Activated T-cell treated with anti-CD3 and anti-CD28 coated beads for 24 hours (primary cell): ENCODE results near the gene CMTM5.

Experiments
- DNase-seq: peaks from one replicate; pipeline ENCODE4 v3.0.0-alpha.2; 2020; ENCODE audit warnings: low read depth

The CMTM5 gene

GRCh38 chr14:23376482-23377197 is at the start of gene CMTM5:
TSS of gene CMTM5 (plus strand) at chr14:23377046. CDS start at chr14:23377252, 206 bp downstream.
- DNase-seq = no peak

DNA sequence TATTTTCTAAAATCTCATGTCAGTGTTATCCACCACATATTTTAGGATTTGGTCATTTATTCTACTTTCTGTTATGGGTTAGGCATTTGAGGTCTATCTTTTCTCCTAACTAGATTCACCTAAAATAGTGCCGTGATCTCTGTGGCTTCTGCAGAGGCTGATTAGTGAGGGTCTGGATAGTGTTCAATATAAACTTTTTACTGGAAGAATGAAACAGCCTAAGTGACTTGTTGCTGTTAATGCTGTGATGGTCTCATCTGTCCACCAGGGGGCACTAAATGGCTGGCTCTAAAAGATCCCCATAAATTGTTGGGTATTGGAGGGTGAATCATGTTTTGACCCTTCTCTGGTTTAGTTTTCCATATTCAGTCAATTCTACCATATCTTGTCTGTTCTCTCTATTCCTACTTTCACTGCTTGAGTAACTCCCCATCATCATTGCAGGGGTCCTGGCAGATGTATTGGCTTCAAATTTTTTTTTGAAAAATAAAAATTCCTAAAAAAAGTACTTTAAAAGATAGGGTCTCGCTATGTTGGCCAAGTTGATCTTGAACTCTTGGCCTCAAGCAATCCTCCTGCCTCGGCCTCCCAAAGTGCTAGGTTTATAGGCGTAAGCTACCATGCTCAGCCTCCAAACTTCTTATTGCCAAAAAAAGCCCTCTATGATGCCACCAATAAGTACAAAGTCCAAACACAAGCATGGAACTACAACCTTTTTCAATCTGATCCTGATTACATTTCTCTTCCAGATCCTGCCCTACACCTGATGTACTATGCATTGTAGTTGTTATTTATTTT is 48.7 kb upstream of the CMTM5 start:
- DNase-seq = peak; percentile 67

DNA sequence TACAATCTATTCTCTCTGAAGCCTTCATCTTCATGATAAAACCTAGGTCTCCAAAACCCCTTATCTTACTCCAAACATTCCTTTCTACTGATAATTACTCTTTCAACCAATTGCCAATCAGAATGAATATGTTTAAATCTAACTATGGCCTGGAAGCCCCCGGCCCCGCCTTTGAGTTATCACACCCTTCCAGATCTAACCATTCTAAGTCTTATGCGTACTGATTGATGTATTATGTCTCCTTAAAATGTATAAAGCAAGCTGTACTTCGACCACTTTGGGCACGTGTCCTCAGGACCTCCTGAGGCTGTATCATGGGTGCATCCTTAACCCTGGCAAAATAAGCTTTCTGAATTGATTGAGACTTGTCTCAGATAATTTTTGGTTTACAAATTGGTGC is 41.2 kb upstream of the CMTM5 start:
- no peak for DNase-seq

DNA sequence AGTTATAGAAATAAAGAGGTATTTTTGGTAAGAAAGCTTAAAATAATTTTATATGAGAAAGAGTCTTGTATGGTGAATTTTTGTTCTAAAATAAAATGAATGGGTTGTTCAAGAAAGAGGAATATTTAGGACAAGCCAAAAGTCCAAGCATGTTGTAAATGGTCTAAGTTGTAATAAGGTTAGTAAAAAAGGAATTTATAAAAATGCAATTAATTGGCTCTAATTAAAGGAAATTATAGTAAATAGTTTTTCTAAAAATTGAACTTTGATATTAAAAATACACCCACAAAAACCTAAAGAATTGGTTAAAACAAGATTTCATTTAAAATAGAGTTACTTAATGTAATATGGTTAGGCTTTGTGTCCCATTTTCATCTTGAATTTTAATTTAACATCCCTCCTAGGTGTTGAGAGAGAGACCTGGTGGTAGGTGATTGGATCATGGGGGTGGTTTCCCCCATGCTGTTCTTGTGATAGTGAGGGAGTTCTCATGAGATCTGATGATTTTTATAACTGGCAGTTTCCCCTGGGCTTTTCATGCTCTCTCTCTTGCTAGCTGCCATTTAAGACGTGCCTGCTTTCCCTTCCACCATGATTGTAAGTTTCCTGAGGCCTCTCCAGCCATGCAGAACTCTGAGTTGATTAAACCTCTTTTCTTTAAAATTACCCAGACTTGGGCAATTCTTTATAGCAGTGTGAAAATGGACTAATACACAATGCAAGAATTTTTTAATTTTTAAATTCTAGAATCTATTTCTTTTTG is 37.2 kb upstream of the CMTM5 start:
- no peak for DNase-seq

DNA sequence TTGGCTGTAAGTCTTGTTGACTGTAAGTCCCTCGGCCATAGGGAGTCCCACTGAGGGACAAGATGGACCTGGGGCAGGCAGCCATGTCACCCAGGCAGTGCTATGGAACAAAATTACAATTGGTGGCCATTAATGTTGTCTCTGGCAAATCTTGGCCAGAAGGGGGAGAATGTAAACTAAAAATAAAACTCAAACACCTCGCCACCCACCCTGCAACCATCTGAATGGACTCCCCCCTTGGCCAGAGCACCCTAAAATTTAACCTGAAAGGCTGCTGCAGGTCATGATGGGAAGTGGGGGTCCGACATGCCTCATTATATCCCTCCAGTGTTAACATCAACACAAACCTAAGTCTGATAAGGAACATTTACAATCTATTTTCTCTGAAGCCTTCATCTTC is 32.4 kb upstream of the CMTM5 start:
- no peak for DNase-seq

DNA sequence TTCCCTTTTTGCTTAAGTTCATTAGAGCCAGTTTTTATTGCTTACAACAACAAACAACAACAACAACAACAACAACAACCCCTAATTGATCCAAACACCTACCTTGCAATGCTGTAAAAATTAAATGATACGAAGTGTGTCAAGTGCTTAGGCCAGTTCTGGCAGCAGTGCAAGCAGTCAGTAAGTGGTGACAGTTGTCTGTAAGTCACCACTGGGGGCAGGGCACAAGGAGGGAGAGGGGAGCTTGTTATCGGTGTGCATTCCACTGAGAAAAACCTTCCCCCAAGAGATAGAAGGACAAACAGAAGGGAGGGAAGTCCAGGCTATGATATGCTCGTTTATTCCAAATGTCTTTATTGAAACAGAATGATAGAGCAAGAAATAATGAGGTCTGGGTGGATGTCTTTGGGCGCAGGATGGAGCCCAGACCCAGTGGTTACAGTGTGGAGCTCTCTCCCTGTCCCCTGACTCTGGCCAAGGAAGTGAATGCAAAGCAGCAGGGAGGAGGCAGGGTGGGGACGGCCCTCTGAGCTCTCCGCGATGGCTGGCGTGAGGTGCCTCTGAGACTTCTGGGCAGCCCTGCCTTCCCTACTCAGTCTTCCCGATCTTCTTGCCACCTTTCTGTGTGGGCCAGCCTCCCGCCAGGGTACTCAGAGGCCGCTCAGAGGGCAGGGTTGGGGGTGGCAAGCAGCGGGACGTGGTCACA is 30.7 kb upstream of the CMTM5 start:
- DNase-seq = no peak

DNA sequence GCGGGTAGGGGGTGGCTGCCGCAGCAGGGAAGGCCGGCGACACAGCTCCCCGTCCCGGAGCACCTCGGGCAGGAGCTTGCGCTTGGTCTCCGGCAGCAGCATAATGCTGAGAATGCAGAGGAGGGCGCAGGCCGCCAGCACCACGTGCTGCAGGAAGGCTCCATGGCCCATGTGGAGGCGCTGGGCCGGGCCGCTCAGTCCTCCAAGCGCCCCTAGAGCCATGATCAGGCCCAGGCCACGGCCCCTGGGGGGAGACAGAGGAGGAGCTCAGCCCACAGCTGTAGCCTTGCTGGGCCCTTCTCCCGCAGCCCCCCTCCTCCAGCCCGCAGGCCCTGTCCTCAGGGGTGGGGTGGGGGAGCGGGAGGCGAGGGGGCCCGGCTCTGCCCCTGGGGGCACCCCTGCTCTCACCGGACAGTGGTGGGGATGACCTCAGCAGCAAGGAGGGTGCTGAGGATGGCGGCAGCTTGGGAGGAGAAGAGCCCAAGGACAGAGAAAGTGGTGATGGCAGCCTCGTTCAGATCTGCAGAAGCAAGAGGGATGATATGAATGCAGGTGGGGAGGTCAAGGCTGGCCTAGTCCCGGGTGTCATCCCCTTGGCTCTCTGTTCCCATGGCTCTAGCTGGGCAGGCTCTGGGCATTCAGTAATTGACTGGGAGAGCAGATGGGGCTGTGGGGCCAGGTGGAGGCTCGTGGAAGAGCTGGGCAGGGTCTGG is 30.0 kb upstream of the CMTM5 start:
- DNase-seq = no peak

- no peak for DNase-seq
Observed at GRCh38 chr14:23347406-23348296, 29.2 kb upstream of the CMTM5 start.

DNA sequence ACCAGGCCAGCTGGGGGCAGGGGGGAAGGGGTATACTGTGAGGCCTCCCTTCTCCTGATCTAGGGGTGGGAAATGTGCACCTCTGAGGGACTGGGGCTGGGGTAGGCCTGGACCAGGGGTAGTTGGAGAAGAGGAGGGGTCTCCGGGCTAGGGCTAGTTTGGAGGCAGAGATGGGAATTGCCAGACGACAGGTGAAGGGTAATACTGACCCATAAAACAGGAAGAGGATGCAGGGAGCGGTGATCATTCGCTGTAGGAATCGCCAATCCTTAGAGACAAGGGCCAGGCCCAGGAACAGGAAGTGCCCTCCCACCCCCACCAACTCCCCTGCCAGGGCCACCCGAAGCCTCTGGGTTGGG is 28.6 kb upstream of the CMTM5 start:
- DNase-seq = no peak

- no peak for DNase-seq
Observed at GRCh38 chr14:23349156-23349845, 27.5 kb upstream of the CMTM5 start.

- no peak for DNase-seq
Observed at GRCh38 chr14:23351681-23352505, 25.0 kb upstream of the CMTM5 start.

GRCh38 chr14:23352506-23353432 is 24.1 kb upstream of the CMTM5 start, which contains the start of gene SLC22A17:
TSS of gene SLC22A17 (minus strand) at chr14:23352887.
- DNase-seq = peak; percentile 48

GRCh38 chr14:23353433-23353780 is 23.4 kb upstream of the CMTM5 start:
- no peak for DNase-seq

DNA sequence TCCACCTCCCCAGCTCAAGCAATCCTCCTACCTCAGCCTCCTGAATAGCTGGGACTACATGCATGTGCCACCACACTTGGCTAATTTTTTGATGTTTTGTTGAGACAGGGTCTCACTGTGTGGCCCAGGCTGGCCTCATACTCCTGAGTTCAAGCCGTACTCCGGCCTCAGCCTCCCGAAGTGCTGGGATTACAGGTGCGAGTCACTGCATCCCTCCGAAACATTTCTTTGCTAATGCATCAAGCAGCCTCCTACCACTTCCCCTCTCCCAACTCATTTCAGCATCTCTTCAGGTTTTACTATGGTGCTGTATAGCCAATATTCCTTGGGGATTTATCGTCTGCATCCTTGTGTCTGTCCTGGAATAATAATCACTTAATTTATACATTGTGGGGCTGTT is 21.9 kb upstream of the CMTM5 start:
- no peak for DNase-seq

DNA sequence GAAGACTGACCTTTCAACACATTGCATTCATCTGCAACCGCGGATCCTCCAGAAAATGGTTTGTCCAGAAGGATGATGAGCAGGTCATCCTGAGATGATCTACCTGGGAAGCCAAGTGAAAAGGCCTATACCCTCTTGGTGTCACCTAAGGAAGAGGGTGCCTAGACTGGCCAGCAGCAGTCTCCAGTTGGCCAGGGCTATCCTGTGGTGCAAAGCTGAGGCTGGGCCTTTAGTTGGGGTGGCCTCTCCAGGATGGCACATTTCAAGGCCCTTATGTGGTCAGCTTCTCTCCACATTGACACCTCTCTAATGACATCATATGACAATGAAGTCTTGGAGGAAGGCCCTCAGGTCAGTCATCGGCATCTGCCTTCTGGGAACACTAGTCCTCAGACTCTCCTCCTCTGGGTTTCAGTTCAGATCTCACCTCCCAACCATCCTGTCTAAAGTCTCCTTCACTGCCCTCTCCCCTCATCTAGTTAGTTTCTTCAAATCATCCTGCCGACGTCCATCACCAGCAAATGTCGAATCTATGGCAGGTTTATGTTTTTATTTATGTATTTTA is 20.9 kb upstream of the CMTM5 start:
- no peak for DNase-seq

GRCh38 chr14:23356662-23357061 is 20.2 kb upstream of the CMTM5 start:
- DNase-seq = no peak

DNA sequence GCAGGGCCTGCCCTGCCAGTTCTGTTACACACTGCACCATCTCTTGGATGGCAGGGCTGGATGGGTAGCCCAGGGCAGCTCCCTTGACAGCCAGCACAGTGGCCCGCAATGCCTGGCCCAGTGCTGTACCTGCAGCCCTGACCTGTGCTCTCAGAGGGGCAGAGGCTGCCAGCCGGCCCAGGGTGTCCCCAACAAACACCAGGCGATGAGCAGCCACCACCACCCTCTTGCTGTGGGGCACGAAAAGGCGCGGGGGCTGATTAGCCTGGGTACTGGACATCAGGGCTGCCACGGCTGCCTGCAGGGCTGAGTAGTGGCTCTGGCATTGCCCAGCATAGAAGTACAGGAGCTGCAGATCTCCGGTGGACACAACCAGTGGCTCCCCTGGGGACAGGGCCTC is 19.6 kb upstream of the CMTM5 start:
- no peak for DNase-seq

GRCh38 chr14:23358042-23358441 is 18.8 kb upstream of the CMTM5 start:
- DNase-seq = no peak
